Measurements from ENCODE around the gene INF2. TPM values are rescaled to one million over a fixed set of nuclear protein-coding genes. Genes with fewer than 3 reads are reported as not detected.

The INF2 gene
- total RNA-seq, 1 donor from 2014 or later = 249 TPM

DNA sequence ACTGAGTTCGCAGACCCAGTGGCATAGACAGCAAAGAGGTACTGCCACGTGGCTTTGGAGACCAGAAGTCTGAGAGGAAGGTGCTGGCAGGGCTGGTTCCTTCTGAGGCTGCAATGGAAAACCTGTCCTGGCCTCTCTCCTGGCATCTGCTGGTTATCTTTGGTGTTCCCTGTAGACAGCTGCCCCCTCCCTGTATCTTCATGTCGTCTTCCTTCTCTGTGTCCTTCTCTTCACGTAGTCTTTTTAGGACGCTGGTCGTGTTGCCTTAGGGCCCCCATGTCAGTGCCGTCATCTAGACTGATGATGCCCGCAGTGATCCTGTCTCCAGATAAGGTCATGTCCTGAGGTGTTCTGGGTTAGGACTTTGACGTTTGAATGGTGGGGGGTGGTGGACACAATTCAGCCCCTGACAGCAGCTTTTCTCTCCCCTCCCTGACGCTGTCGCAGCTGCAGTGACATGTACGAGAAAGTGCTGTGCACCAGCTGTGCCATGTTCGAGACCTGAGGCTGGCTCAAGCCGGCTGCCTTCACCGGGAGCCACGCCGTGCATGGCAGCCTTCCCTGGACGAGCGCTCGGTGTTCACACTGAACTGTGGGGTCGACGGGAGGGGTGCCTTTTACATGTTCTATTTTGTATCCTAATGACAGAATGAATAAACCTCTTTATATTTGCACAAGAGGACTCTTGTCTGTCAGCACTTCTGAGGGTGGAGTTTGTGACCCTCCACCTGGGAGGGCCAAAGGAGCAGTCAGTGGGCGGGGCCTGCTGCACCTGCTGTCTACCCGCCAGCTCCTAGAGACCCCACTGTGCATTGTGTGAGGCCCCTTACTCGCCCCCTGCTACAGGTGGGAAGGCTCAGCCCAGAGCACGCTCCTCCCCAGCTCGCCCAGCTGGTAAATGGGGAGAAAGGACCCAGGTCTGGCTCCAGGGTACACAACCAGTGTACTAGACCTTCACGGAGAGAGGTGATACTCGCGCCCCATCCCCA is 69.9 kb downstream of the INF2 start:
- Histone ChIP-seq H3K27ac (no peak overlapping the region), H3K4me1 (peaks cover 6 to 11% of the 10 kb centered on the region in 2 donors), H3K4me3 (no peak overlapping the region), H3K36me3 (peaks cover 58 to 65% of the 10 kb centered on the region in 2 donors), H3K27me3 (no peaks in the 10 kb centered on the region), H3K9me3 (no peaks in the 10 kb centered on the region)
- TF ChIP-seq, protein P1, sequence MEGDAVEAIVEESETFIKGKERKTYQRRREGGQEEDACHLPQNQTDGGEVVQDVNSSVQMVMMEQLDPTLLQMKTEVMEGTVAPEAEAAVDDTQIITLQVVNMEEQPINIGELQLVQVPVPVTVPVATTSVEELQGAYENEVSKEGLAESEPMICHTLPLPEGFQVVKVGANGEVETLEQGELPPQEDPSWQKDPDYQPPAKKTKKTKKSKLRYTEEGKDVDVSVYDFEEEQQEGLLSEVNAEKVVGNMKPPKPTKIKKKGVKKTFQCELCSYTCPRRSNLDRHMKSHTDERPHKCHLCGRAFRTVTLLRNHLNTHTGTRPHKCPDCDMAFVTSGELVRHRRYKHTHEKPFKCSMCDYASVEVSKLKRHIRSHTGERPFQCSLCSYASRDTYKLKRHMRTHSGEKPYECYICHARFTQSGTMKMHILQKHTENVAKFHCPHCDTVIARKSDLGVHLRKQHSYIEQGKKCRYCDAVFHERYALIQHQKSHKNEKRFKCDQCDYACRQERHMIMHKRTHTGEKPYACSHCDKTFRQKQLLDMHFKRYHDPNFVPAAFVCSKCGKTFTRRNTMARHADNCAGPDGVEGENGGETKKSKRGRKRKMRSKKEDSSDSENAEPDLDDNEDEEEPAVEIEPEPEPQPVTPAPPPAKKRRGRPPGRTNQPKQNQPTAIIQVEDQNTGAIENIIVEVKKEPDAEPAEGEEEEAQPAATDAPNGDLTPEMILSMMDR (IDR thresholded peaks at IDR 0.05) = no peak
- intact Hi-C loops (cut with DNase I) = no loop called here
- no peak for DNase-seq (ENCODE audit: low spot score in 2 of 2)

DNA sequence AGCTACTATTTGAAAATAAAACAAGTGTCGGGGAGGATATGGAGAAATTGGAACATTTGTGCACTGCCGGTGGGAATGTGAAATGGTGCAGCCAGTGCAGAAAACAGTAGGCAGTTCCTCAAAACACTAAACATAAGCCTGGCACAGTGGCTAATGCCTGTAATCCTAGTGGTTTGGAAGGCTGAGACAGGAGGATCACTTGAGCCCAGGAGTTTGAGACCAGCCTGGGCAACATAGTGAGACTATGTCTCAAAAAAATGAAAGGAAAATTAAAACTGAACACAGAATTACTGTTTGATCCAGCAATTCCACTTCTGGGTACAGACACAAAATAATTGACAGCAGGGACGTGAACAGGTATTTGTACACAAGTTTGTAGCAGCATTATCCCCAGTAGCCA is 76.1 kb downstream of the INF2 start:
- TF ChIP-seq, protein P1 (IDR thresholded peaks at IDR 0.05) = no peak
- peaks cover 11 to 19% of the 10 kb centered on the region in 2 donors for H3K36me3 ChIP-seq
- H3K27me3 ChIP-seq = no peaks in the 10 kb centered on the region
- H3K4me3 ChIP-seq = no peak overlapping the region
- peaks cover 3 to 8% of the 10 kb centered on the region in 2 donors for H3K4me1 ChIP-seq
- intact Hi-C loops (cut with DNase I) = no loop called here
- H3K9me3 ChIP-seq = no peaks in the 10 kb centered on the region
- H3K27ac ChIP-seq = no peak overlapping the region
- no peak for DNase-seq (ENCODE audit: low spot score in 2 of 2)

DNA sequence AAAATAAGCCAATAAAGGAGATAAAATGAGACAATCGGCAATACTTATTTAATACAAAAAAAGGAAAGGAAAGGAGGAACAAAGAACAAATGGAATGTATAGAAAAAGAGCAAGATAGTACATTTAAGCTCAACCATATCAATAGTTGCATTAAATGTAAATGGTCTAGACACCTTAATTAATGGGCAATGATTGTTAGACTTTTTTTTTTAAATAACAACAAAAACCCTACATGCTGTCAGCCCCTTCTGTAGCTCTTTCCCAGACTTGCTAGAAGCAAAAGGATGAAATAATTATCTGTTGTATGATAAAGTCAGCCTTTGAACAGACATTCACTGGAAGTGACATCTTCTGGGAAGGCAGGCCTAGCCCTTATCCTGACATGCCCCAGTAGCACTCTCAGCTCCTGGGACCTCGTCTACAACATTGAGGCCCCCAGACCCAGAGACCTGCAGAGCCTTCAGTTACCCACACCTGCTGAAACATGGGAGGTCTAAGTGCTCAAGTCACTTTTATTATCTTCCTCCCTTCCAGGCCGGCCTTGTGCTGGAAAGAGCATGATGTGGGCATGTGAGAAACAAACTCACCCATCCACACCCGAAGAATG is 76.9 kb downstream of the INF2 start:
- H3K36me3 ChIP-seq = peaks cover 17 to 19% of the 10 kb centered on the region in 2 donors
- H3K4me1 ChIP-seq = peaks cover 3 to 8% of the 10 kb centered on the region in 2 donors
- H3K27ac ChIP-seq = no peak overlapping the region
- H3K9me3 ChIP-seq = no peaks in the 10 kb centered on the region
- H3K27me3 ChIP-seq = no peaks in the 10 kb centered on the region
- intact Hi-C loops (cut with DNase I) = no loop called here
- TF ChIP-seq, protein P1 (IDR thresholded peaks at IDR 0.05) = no peak
- no peak overlapping the region for H3K4me3 ChIP-seq
- no peak for DNase-seq (ENCODE audit: low spot score in 2 of 2)

DNA sequence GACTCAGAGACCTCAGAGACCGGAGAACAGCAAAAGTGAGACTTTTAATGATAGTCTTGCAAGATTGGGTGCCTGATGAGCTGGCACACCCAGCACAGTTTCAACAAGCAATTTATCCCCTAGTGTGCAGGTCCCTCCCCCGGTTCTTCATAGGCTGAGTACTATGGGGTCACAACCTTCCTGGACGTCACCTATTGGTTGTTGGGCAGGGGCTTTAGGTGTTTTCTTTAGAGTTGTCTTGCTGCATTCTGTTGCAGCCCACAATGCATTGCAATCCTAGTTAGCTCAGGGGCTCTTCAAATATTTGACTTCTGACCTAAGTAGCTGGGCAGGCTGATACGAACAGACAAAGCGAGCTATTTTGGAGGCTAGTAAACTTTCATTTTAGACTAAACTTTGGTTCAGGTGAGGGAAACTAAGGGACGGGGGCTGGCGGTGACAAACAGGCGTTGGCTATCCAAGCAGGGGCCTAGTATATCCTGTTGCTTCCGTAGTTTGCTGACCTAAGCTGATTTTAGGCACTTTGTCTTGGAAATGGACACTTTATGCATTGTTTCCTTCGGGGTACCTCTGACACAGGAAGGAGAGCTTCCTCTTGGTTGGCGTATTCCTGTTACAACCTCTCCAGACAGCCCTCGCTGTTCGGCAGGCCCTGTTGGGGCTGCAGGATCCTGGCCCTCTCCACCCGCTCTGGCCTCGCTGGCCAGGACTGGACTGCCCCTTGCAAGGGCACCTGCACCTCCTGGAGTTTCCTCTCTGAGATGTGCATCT is 77.6 kb downstream of the INF2 start:
- Histone ChIP-seq H3K4me1 (peaks cover 3 to 8% of the 10 kb centered on the region in 2 donors), H3K36me3 (peaks cover 19 to 24% of the 10 kb centered on the region in 2 donors), H3K27me3 (no peaks in the 10 kb centered on the region), H3K27ac (no peak overlapping the region), H3K4me3 (no peak overlapping the region), H3K9me3 (no peaks in the 10 kb centered on the region)
- intact Hi-C loops (cut with DNase I) = no loop called here
- DNase-seq (ENCODE audit: low spot score in 2 of 2) = no peak
- TF ChIP-seq, protein P1 (IDR thresholded peaks at IDR 0.05) = no peak

DNA sequence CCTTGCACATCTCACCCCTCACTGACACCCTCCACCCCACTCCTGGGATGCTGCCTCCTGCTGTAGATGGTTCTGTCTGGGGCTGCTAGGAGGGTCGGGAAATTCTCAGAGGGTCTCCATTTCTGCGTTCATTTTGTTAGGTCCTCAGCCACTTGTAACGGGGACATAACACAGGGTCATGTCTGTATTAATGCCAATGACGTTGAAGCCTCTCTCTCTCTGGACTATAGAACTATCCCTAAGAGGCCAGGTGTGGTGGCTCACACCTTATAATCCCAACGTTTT is 78.2 kb downstream of the INF2 start:
- intact Hi-C loops (cut with DNase I) = no loop called here

More for the DNA sequence above, 78.2 kb downstream of the INF2 start:
- TF ChIP-seq, protein P1 (IDR thresholded peaks at IDR 0.05) = no peak
- no peak for DNase-seq (ENCODE audit: low spot score in 2 of 2)
- H3K27ac ChIP-seq = no peak overlapping the region
- no peaks in the 10 kb centered on the region for H3K27me3 ChIP-seq
- no peak overlapping the region for H3K4me3 ChIP-seq
- H3K4me1 ChIP-seq = peaks cover 3 to 8% of the 10 kb centered on the region in 2 donors
- H3K9me3 ChIP-seq = no peaks in the 10 kb centered on the region
- peaks cover 21 to 29% of the 10 kb centered on the region in 2 donors for H3K36me3 ChIP-seq
